Measurements from ENCODE around the gene SCGB3A1. TPM values are rescaled to one million over a fixed set of nuclear protein-coding genes. Genes with fewer than 3 reads are reported as not detected.

SCGB3A1 gene
- total RNA-seq, 1 experiment from 2014 or later = not detected

DNA sequence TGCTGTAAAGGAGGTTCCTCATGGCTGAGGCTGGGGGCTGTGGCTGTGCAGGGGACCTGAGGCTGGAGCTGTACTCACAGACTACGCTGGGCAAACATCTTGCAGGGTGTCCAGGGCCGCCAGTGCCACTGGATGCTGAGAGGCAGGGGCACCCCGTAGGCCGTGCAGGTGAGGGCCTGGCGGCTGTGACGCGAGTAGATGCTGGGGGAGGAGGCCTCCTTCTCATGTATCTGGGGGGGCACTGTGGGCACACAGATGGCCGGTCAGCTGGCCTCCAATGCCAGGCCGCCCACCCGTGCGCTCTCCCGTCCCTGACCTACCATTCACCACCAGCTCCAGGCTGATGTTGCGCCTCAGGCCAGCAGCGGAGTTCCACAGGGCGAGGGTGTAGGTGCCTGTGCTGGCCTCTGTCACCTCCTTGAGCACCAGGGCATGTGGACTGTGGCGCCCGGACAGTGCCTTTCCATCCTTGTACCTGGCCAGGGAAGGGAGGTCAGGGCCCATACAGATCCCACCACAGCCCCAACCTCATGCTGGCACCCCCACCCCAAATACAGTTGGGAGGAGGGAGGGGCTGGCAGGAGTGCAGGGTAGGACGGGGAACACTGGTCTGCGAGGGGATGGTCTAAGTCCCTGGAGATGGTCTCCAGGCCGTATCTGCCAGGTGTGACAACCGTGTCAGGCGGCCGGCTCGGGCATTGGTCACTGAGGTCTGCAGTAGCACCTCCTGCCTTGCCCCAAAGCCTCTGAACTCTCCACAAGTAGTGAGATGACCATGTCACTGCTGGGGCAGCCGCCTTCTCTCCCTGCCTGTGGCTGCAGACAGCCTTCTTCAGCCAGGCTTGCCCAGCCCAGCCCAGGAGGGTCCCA is 34.7 kb upstream of the SCGB3A1 start:
- DNase-seq (no peak), ATAC-seq (no peak)
- Histone ChIP-seq H3K4me3 (ENCODE audit: low read length) (no peak overlapping the region), H3F3A (ENCODE audit: low read length, unreplicated experiment) (no peaks in the 10 kb centered on the region), H3K79me2 (ENCODE audit: low read length) (no peaks in the 10 kb centered on the region), H3K4me1 (ENCODE audit: insufficient read depth, low read length) (no peaks in the 10 kb centered on the region), H2AFZ (ENCODE audit: low read length) (no peak overlapping the region), H3K4me2 (ENCODE audit: low read length) (no peak overlapping the region), H3K36me3 (ENCODE audit: low read depth, low read length) (no peaks in the 10 kb centered on the region), H3K27ac (ENCODE audit: low read length) (no peak overlapping the region), H4K20me1 (ENCODE audit: low read length) (no peaks in the 10 kb centered on the region), H3K9me3 (ENCODE audit: low read length) (no peaks in the 10 kb centered on the region), H3K9ac (ENCODE audit: low read length) (no peak overlapping the region), H3K27me3 (ENCODE audit: low read length) (peaks cover 2% of the 10 kb centered on the region; the same call in 1 of the 2 replicates), H3K9me2 (replicated peaks; ENCODE audit: low read length) (no peaks in the 10 kb centered on the region)
- intact Hi-C loops (cut with micrococcal nuclease) = no loop called here
- ChIA-PET CTCF (no interaction called here), POLR2A (ENCODE audit: unreplicated experiment) (no interaction called here)
- no TSS peak for BruUV-seq (replicated peaks)
- TF ChIP-seq EZH2phosphoT487 (IDR thresholded peaks at IDR 0.05; ENCODE audit: borderline replicate concordance, low read length) (no peak), EZH2 (IDR thresholded peaks at IDR 0.05; ENCODE audit: low read length, unreplicated experiment) (no peak)
- TF ChIP-seq, protein P1, sequence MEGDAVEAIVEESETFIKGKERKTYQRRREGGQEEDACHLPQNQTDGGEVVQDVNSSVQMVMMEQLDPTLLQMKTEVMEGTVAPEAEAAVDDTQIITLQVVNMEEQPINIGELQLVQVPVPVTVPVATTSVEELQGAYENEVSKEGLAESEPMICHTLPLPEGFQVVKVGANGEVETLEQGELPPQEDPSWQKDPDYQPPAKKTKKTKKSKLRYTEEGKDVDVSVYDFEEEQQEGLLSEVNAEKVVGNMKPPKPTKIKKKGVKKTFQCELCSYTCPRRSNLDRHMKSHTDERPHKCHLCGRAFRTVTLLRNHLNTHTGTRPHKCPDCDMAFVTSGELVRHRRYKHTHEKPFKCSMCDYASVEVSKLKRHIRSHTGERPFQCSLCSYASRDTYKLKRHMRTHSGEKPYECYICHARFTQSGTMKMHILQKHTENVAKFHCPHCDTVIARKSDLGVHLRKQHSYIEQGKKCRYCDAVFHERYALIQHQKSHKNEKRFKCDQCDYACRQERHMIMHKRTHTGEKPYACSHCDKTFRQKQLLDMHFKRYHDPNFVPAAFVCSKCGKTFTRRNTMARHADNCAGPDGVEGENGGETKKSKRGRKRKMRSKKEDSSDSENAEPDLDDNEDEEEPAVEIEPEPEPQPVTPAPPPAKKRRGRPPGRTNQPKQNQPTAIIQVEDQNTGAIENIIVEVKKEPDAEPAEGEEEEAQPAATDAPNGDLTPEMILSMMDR (conservative IDR thresholded peaks at IDR 0.05; ENCODE audit: low read depth, low read length) = no peak

DNA sequence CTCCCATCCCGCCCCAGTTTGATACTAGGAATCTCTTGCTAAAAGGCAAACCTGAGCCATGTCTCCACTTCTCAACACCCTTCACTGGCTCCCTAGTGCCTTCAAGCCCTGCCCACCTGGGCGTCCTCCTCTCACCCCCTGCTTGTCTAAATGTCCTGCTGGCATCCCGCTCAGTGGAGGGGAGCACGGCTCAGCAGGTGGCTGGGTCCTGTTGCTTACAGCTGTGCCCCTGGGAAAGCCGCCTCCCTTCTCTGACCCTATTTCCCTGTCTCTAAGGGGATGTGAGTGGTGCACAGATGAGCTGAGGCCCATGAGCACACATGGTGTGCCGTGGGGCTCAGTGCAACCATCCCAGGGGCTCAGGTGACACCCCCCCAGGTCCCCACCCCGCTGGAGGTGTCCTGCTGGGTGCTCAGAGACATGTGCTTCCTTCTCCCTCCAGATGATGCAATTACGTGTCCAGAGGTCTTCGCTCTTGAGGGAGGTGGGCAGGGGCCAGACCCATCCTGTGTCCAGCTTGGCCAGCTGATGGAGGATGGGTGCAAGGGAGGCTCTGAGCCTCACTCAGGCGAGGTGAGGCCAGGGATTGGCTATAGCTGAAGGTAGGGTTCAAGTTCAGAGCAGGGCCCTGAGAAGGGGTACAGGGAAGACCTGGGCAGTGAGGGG is 34.0 kb upstream of the SCGB3A1 start:
- TF ChIP-seq EZH2phosphoT487 (IDR thresholded peaks at IDR 0.05; ENCODE audit: borderline replicate concordance, low read length) = no peak
- TF ChIP-seq, protein P1 (conservative IDR thresholded peaks at IDR 0.05; ENCODE audit: low read depth, low read length) = no peak
- TF ChIP-seq EZH2 (IDR thresholded peaks at IDR 0.05; ENCODE audit: low read length, unreplicated experiment) = no peak
- intact Hi-C loops (cut with micrococcal nuclease) = no loop called here
- Histone ChIP-seq H3K4me3 (ENCODE audit: low read length) (no peak overlapping the region), H3K36me3 (ENCODE audit: low read depth, low read length) (no peaks in the 10 kb centered on the region), H3K4me1 (ENCODE audit: insufficient read depth, low read length) (no peaks in the 10 kb centered on the region), H3K9me2 (replicated peaks; ENCODE audit: low read length) (no peaks in the 10 kb centered on the region), H3K4me2 (ENCODE audit: low read length) (no peak overlapping the region), H2AFZ (ENCODE audit: low read length) (no peak overlapping the region), H4K20me1 (ENCODE audit: low read length) (no peaks in the 10 kb centered on the region), H3K9ac (ENCODE audit: low read length) (no peak overlapping the region), H3F3A (ENCODE audit: low read length, unreplicated experiment) (no peaks in the 10 kb centered on the region), H3K9me3 (ENCODE audit: low read length) (no peaks in the 10 kb centered on the region), H3K27me3 (ENCODE audit: low read length) (peaks cover 10% of the 10 kb centered on the region), H3K79me2 (ENCODE audit: low read length) (no peaks in the 10 kb centered on the region), H3K27ac (ENCODE audit: low read length) (no peak overlapping the region)
- DNase-seq = no peak
- ATAC-seq = no peak
- no TSS peak for BruUV-seq (replicated peaks)
- ChIA-PET POLR2A (ENCODE audit: unreplicated experiment) (no interaction called here), CTCF (no interaction called here)

DNA sequence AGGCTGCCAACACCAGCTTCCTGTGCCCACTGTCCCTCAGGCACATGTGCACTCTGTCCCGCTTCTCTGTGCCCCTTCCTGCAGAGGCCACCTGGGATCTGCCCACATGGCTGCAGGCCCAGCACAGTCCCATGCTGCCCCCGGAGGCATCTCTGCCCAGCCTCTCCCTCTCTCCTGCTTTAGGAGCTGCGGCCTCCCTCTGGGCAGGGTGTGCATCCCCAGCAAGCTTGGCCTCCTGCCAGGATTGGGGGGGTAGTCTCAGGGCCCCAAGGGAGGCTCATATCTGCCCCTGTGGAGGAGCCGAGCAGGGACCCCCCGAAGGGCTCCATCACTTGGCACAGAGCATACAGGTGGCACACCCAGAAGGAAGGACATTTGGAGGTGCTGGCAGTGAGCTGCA is 33.3 kb upstream of the SCGB3A1 start:
- TF ChIP-seq EZH2phosphoT487 (IDR thresholded peaks at IDR 0.05; ENCODE audit: borderline replicate concordance, low read length) = no peak
- TF ChIP-seq, protein P1 (conservative IDR thresholded peaks at IDR 0.05; ENCODE audit: low read depth, low read length) = no peak
- no peak for TF ChIP-seq EZH2 (IDR thresholded peaks at IDR 0.05; ENCODE audit: low read length, unreplicated experiment)
- Histone ChIP-seq H4K20me1 (ENCODE audit: low read length) (no peaks in the 10 kb centered on the region), H3K9ac (ENCODE audit: low read length) (no peak overlapping the region), H3K4me3 (ENCODE audit: low read length) (no peak overlapping the region), H3K36me3 (ENCODE audit: low read depth, low read length) (no peaks in the 10 kb centered on the region), H3F3A (ENCODE audit: low read length, unreplicated experiment) (no peaks in the 10 kb centered on the region), H3K4me2 (ENCODE audit: low read length) (no peak overlapping the region), H3K79me2 (ENCODE audit: low read length) (no peaks in the 10 kb centered on the region), H3K9me3 (ENCODE audit: low read length) (no peaks in the 10 kb centered on the region), H2AFZ (ENCODE audit: low read length) (no peak overlapping the region), H3K27ac (ENCODE audit: low read length) (no peak overlapping the region), H3K9me2 (replicated peaks; ENCODE audit: low read length) (no peaks in the 10 kb centered on the region), H3K4me1 (ENCODE audit: insufficient read depth, low read length) (no peaks in the 10 kb centered on the region), H3K27me3 (ENCODE audit: low read length) (peaks cover 16% of the 10 kb centered on the region)
- BruUV-seq (replicated peaks) = no TSS peak
- DNase-seq (no peak), ATAC-seq (no peak)
- CTCF ChIA-PET = no interaction called here
- POLR2A ChIA-PET (ENCODE audit: unreplicated experiment) = no interaction called here
- intact Hi-C loops (cut with micrococcal nuclease) = no loop called here
